Endometrial microvascular endothelial cells (primary cell): Measurements from ENCODE around the gene MAPK8IP3. TPM values are rescaled to one million over a fixed set of nuclear protein-coding genes. Genes with fewer than 3 reads are reported as not detected.

Experiments used
- in situ Hi-C: cut with HindIII; loops from 2 replicates; pipeline ENCODE4 v1.10.0; 2017; ENCODE audit warnings: low sequenced_read_pairs, low pct_unique_long_range_greater_than_20kb; ENCODE audit errors: inconsistent ontology term
- total RNA-seq: library from RNA; depleted of rRNA; stranded (reverse); fragments of >200 nt; gene quantifications from one replicate; pipeline ENCODE4 v1.2.3, GENCODE V29; 2015; ENCODE audit errors: inconsistent ontology term

MAPK8IP3 gene
- total RNA-seq, 1 donor from 2014 or later = 35.8 TPM

DNA sequence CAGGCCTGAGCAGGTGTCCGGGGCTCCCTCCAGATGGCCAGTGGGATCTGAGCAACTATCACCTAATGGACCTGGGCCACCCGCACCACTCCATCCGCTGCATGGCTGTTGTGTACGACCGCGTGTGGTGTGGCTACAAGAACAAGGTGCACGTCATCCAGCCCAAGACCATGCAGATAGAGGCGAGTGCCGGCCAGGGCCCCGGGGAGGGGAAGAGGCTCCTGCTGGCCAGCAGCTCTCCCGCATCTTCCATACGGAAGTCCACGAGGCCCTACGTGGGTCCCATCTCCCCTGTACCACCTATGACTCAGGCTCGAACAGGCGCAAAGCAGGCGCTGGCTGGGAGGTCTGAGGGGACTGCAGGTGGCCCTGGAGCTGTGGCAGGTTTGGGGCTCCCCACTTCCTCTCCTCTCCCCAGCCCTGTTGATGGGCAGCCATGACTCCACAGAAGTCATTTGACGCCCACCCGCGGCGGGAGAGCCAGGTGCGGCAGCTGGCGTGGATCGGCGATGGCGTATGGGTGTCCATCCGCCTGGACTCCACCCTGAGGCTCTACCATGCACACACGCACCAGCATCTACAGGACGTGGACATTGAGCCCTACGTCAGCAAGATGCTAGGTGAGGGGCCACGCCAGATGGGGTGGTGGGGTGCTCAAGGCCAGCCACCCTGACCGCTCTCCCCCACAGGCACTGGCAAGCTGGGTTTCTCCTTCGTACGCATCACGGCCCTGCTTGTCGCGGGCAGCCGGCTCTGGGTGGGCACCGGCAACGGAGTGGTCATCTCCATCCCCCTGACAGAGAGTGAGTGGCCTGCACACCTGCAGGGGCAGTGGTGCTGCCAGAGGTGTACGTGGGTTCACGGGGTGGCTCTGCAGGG is 61.4 kb downstream of the MAPK8IP3 start:
- in situ Hi-C loops = no loop called here

DNA sequence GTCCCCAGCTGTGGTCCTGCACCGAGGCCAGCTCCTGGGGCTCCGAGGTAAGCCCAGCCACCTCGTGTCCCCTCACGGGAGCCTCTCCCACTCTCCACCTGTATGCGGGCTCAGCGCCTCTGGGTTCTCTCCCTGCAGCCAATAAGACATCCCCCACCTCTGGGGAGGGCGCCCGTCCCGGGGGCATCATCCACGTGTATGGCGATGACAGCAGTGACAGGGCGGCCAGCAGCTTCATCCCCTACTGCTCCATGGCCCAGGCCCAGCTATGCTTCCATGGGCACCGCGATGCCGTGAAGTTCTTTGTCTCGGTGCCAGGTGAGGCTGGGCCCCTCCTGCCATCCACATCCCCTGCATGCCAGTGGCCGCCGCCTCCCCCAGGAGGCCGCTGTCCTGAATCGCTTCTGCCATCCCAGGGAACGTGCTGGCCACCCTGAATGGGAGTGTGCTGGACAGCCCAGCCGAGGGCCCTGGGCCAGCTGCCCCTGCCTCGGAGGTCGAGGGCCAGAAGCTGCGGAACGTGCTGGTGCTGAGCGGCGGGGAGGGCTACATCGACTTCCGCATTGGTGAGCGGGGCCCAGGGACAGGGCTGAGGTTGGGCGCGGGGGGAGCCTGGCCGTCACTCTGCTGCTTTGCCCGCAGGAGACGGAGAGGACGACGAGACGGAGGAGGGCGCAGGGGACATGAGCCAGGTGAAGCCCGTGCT is 62.2 kb downstream of the MAPK8IP3 start:
- in situ Hi-C loops = no loop called here

DNA sequence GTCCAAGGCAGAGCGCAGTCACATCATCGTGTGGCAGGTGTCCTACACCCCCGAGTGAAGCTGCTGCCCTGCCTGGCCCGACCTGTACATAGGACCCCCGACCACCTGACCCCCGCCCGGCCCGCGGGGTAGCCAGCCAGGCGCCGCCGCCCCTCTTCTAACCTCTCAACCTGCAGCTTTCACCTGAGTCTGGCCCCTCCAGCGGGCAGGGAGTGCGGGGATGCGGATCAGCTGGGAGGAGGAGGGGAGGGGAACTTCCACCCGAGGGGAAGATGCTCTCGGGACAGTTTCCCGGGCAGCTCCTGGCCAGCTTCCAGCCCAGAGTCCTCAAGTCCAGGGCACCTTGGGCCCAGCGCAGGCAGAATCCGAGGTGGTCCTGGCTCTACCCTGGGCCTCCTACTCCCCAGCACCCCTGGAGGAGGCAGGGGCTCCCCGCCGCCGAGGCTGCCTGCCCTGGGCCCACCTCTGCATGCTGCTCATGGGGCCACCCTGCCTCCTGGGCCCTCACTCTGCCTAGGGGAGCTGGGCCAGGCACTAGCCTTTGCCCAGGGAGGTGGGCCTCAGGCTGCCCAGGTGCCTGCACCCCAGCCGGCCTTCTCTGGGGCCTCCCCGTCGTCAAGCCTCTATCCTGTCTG is 62.9 kb downstream of the MAPK8IP3 start:
- in situ Hi-C loops = no loop called here

DNA sequence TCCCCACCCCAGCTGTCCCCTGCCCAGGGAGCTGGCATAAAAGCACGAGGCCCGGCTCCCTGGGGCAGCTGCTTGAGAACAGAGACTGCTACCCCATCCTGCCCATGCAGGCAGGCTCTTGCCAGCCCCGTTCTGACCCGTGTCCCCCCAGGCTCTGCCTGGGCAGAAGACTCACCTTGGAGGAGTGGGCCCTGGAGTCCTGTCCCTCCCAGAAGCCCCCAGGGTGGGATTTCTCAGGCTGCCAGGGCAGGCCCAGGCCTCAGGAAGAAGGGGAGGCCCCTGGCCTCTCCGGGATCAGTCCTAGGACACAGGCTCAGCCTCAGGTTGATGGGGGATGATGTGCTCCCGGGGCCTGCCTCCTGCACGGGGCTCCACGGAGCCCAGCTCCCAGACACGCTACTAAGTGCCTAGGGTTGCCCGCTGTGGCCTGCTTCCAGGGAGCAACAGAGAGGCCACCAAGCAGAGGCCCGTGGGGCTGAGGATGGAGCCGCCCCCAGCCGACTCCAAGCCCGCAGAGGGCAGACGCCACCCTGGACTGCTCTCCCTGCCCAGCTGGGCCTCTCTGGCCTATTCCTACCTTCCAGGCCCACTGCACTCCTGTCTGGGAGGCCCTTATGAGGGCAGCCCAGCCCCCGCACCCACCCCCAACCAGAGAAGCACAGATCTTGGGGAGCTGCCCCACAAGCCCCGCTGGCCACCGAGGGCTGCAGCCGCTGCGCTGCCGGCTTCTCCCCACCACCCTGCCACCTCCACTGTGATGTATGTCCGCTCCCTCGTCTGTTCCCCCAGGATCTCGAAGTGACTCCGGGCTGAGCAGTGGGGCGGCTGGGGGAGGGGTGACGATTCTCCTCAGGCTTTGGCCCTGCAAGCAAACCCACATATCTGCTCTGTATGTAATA is 63.7 kb downstream of the MAPK8IP3 start:
- in situ Hi-C loops = no loop called here

DNA sequence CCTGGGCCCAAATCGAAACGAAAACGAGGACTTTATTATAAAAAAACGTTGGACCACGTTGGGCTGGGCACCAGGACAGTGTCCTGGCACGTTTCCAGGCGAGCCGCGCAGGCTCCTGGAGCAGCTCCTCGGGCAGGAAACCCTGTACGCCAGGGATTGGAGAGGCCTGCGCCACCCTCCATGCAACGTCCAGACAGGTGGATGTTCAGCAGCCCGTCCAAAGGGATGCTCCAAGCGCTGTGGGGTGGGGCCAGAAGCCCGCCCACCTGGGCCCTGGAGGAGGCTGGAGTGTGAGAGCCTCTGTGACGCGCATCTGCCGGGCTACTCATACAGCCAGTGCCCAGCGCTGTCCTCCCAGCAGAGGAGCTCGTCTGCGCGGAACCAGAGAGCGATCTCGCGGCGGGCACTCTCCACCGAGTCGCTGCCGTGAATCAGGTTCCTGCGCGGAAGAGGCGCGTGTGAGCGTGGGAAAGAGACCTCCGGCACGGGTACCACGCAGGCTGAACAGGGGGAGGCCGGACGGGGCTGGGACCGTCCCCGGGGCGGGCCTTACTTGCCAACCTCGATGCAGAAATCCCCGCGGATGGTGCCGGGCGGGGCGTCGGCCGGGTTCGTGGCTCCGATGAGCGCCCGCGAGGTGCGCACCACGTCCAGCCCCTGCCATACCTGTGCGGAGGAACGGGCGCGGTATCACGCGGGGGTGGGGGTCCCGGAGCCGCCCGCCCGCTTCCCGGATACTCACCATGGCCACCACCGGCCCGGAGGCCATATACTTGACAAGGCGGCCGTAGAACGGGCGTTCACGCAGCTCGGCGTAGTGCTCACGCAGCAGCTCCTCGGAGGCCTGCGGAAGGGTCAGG is 64.6 kb downstream of the MAPK8IP3 start:
- in situ Hi-C loops = no loop called here

DNA sequence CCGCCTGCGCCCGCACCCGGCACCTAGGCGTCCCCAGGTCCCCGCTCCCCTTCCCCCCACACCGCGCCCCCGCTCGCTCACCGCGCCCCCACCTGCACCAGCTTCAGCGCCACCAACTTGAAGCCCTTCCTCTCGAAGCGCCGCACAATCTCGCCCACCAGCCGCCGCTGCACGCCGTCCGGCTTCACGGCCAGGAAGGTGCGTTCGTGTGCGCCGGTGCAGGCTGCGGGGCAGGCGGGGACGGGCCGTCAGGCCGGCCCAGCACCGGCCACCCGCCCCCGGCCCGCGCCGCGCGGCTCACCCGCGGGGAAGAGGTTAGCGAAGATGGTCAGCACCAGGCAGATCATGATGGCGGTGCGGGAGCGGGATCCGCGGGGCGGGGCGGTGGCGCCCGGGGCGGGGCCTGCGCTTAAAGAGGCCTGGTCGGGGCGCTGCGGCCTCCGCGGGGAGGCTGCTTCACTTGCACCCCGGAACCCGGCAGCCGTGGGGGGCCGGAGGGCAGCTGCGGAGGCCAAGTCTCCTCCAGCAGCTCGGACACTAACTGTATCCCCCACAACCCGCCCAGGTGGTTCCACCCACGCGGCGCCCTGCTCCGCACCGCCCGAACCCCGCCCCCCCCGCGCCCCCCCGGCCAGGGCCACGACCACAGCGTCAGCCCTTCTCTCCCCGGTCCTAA is 65.3 kb downstream of the MAPK8IP3 start, which contains the start of gene NME3:
TSS of gene NME3 (minus strand) at position 356 of the 676 bp plus-strand sequence. CDS start at position 347, 9 bp downstream.
- in situ Hi-C loops = no loop called here

DNA sequence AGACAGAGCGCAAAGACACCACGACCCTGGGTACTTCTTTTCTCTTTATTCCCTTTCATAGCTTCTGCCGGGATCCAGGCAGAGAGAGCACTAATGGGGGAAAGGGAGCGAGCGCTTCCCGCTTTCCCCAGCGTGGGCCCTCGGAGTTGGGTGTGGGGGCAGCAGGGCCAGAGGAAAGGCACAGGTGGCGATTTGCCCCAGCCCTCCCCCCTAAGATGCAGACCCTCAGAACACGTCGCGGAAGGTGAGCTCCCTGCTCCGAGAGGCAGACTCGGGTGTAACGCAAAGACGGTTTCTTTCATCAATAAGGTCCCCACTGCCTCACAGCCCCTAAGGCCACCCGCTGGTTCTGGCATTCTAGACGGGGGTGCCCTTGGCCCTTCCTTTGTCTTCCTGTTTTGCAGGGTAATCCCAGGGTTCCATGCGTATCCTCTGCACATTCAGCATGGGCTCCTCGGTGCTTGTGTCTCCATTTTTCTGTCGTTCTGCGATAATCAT is 65.9 kb downstream of the MAPK8IP3 start:
- in situ Hi-C loops = no loop called here

DNA sequence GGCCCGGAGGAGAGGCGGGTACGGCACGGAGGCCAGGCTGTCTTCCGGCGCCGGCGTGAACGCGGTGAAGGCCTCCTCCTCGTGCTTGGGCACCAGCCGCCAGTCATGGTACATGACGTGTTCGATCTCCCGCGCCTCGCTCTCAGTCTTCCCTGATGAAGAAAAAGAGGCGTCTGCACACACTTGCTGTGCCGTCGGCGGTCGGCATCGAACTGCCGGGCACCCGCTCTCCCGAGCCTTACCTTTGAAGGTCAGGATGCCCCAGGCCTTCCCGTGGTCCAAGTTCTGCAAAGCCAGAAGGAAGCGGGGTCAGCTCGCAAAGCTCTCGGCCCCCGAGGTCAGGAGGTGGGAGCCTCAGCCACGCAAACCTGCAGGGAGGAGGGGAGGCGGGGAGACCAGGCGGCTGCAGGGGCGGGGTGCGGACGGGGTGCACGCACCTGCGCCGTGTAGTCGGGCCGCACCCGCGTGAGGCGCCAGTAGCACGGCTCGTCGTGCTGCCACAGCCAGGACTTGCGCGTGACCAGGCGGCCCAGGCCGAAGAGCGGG is 66.4 kb downstream of the MAPK8IP3 start, which contains the start of gene EME2:
TSS of gene EME2 (plus strand) at position 449 of the 546 bp plus-strand sequence. CDS start 418 bp downstream, outside the sequence.
- in situ Hi-C loops = no loop called here

DNA sequence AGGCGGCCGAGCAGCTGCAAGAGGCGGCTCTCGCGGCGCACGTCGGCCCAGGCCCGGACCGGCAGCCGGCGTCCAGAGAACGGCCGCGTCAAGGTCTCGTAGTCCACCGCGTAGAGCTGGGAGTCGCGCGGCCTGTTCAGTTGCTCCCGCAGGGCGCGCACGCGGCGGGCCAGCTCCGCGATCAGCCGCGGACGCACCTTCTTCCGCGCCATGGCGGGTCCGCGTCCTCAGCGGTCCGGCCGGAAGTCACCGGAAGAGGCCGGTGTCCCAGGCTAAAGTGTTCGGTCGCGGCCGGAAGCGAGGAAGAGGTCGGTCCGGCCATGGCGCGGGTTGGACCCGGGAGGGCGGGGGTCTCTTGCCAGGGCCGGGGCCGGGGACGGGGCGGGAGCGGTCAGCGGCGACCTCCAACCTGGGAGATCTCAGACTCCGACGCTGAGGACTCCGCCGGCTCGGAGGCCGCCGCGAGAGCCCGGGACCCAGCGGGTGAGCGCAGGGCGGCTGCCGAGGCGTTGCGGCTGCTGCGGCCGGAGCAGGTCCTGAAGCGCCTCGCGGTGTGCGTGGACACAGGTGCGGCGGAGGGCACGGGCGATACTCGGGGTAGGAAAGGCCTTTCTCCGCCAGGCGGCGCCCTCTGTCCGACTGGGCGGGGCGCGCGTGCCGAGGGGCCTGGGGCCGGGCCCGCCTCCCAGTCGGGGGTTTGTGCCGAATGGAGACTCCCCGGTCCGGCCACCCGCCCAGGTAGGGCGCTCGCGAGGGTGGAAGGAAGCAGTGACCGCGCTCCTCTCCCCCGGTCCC is 67.1 kb downstream of the MAPK8IP3 start, which contains the start of gene MRPS34:
TSS of gene MRPS34 (minus strand) at position 227 of the 795 bp plus-strand sequence. CDS start at position 212, 15 bp downstream.
- in situ Hi-C loops = no loop called here

DNA sequence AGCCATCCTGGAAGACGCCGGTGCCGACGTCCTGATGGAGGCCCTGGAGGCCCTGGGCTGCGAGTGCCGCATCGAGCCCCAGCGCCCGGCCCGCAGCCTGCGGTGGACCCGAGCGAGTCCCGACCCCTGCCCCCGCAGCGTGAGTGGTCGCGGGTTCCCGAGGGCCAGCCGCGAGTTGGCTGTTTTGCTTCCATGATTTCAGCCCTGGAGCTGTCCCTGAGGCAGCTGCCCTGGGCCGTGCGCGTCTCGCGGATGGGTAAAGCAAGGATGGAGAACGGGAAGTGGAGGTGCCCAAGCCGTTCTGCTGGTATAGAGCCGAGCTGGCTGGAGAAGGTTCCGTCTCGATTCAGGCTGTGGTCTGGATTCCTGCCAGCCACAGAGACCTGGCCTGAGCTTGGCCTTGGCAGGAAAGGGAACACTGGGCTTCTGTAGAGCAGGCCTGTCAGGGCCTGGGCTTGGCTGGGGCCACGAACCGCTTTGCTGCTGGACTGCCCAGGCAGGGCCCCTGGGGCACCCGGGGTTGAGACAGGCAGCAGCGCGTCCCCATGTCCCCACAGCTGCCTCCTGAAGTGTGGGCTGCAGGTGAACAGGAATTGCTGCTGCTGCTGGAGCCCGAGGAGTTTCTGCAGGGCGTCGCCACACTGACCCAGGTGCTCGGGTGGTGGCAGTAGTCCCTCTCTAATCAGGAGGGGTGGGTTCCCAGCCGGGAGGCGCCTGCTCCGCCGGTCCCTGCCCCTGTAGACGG is 67.9 kb downstream of the MAPK8IP3 start:
- in situ Hi-C loops = no loop called here

DNA sequence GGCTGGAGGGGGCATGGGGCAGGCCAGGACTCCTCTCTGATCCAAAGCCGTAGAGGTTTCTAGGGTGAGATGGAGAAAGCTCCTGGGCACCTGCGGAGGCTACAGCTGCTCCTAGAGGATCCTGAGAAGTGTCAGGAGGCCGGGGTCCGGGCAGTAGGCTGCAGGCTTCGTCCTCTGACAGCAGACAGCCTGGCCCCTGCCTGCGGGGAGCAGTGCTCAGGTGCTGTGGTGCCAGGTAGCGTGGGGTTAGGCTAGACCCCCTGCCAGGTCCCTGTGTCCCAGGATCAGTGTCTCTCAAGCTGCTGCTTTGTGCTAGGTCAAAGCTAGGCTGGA is 68.4 kb downstream of the MAPK8IP3 start:
- in situ Hi-C loops = no loop called here

DNA sequence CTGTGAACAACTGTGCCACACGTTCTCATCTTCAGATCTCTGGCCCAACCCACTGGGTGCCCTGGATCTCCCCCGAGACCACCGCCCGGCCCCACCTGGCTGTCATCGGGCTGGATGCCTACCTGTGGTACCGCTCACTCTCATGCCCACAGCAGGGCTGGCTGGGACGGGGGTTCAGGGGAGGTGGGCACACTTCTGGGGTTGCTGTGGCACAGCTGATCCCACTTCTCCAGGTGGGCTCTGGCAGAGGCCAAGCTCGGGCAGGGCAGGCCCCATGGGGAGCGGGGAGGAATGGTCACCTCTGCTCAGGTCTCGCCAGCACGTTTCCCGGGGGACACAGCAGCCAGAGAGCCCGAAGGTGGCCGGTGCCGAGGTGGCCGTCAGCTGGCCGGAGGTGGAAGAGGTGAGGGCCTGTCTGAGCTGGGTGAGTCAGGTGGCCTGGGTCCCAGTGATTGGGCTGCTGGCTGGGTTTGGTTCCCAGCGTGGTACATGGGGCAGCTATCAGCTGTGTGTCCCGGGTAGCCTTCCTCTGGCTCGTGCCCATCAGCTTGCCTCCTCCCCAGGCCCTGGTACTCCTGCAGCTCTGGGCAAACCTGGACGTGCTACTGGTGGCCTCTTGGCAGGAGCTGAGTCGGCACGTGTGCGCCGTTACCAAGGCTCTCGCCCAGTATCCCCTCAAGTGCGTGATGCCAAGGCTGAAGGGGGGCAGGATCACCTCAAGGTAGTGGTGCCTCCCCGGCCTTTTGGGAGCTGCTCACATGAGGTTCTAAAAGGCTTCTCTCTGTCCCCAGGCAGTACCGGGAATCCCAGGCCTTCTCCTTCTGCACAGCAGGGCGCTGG is 69.2 kb downstream of the MAPK8IP3 start:
- in situ Hi-C loops = no loop called here

DNA sequence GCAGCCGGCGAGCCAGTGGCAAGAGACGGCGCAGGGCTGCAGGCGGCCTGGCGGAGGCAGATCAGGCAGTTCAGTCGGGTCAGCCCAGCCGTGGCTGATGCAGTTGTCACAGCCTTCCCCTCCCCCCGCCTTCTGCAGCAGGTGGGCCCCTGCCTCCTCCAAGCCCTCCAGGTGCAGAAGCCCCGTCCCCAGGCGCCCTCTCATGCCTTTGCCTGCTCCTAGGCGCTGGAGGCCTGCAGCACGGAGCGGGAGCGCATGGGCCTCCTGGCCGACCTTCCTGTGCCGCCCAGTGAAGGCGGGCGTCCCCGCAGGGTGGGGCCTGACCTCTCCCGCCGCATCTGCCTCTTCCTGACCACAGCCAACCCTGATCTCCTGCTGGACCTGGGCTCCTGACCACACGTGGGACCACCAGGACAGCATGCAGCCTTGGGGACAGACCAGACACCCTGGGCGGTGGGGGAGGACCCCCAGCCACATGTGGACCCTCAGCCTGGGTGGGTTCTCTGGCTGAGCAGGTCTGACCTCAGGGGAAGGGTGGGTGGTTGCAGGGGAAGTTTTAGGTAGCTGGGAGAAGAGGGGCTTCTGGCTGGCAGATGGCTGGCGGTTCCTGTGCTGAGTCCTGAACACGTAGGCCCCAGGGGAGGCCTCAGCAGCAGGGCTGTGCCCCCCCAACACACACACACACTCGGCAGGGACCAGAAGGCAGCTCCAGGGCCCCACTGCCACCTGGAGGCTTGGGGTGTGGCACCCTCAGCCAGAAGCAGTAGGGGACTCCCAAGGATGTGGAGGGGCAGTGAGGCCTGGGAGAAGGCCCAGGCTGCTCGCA is 70.1 kb downstream of the MAPK8IP3 start:
- in situ Hi-C loops = no loop called here

DNA sequence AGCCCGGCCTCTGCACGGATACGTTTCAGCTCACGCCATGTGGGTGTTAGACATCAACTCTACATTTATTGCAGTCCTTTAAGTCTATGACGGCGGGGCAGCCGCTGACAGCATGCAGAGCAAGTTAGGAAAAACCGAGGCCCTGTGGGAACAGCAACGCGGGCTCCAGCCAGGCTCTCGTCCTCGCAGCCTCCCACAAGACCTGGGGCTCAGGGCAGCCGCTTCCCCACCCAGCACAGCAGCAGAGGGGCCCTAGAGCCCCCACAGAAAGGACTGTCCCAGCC is 70.6 kb downstream of the MAPK8IP3 start:
- in situ Hi-C loops = no loop called here
